ENCODE data around the gene BTN2A1. TPM values are rescaled to one million over a fixed set of nuclear protein-coding genes. Genes with fewer than 3 reads are reported as not detected.
A peak's percentile ranks its signal among the peaks of the same experiment; 100 is the strongest.

Gene BTN2A1
- total and polyA plus RNA-seq, 2 of the 13 experiments (the other 11 are each of a cell fraction or from before 2014, with no cell fraction given) = 16.4 to 30.4 TPM

DNA sequence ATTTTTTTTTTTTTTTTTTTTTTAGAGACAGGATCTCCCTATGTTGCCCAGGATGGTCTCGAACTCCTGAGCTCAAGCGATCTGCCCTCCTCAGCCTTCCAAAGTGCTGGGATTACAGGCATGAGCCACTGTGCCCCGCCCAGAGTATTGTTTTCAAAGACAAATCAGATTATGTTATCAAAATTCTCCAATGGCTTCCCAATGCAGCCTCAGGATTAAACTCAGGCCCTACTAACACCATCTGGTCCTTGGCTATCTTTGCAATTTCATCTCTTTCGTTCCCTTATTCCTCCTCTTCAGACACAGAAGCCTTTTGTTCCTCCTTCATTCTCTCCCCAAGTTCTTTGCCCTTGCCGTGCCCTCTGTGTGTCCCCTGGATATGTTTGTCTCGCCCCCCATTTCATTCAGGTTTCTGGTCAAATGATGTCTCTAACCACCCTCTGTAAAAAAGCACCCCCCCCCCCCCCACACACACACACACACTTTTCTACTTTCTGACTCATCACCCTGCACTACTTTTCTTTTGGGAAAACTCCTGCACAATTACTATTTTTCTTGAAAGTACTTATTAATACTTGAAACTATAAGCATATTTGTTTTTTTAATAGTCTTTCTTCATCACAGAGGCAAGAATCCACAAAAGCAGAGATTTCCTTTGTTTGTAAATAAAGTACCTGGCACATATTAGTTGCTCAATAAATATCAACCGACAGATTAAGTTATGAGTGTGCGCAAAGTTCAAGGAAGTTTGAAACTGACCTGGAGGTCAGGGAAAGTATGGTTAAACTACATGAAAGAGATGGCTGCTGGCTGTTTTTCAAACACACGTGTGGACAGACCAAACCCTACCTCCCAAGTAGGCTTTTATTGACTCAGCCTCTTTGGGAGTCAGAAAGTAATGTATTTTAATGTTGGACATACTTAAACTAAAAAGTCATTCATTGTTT lies 59.0 kb downstream of the BTN2A1 start (continued):
- TF ChIP-seq, protein P1, sequence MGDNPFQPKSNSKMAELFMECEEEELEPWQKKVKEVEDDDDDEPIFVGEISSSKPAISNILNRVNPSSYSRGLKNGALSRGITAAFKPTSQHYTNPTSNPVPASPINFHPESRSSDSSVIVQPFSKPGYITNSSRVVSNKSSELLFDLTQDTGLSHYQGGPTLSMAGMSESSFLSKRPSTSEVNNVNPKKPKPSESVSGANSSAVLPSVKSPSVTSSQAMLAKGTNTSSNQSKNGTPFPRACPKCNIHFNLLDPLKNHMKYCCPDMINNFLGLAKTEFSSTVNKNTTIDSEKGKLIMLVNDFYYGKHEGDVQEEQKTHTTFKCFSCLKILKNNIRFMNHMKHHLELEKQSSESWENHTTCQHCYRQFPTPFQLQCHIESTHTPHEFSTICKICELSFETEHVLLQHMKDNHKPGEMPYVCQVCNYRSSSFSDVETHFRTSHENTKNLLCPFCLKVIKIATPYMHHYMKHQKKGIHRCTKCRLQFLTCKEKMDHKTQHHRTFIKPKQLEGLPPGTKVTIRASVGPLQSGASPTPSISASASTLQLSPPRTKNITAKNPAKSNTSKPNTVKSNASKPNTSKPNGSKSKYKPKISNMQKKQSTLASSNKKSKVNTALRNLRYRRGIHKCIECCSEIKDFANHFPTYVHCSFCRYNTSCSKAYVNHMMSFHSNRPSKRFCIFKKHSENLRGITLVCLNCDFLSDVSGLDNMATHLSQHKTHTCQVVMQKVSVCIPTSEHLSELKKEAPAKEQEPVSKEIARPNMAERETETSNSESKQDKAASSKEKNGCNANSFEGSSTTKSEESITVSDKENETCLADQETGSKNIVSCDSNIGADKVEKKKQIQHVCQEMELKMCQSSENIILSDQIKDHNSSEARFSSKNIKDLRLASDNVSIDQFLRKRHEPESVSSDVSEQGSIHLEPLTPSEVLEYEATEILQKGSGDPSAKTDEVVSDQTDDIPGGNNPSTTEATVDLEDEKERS (CRISPR knock-in tag; IDR thresholded peaks at IDR 0.05) = peak; percentile 65; the same call in 1 of the 2 replicates
- TF ChIP-seq LBX2 (CRISPR knock-in tag; IDR thresholded peaks at IDR 0.05; ENCODE audit: borderline replicate concordance) (no peak), HDAC1 (CRISPR knock-in tag; IDR thresholded peaks at IDR 0.05) (peak; percentile 59; the same call in 1 of the 2 replicates), ZNF552 (CRISPR knock-in tag; IDR thresholded peaks at IDR 0.05; ENCODE audit: borderline replicate concordance) (no peak), ZNF569 (CRISPR knock-in tag; IDR thresholded peaks at IDR 0.05; ENCODE audit: borderline replicate concordance) (no peak), XRCC5 (optimal IDR thresholded peaks at IDR 0.05; ENCODE audit: low read length) (no peak), ZNF235 (CRISPR knock-in tag; IDR thresholded peaks at IDR 0.05; ENCODE audit: borderline replicate concordance) (no peak), MNT (IDR thresholded peaks at IDR 0.05) (peak; percentile 57; the same call in 1 of the 2 replicates), PCBP2 (optimal IDR thresholded peaks at IDR 0.05; ENCODE audit: low read depth, low read length, poor library complexity, severe bottlenecking) (no peak), ZNF605 (CRISPR knock-in tag; IDR thresholded peaks at IDR 0.05) (no peak), RBM22 (optimal IDR thresholded peaks at IDR 0.05; ENCODE audit: low read length) (no peak), ZBTB26 (CRISPR knock-in tag; IDR thresholded peaks at IDR 0.05; ENCODE audit: borderline replicate concordance) (no peak), SP5 (CRISPR knock-in tag; IDR thresholded peaks at IDR 0.05; ENCODE audit: borderline replicate concordance, low read depth) (0 out of 2 replicates have a peak, but pooled peaks have one; percentile 14), ZNF703 (CRISPR knock-in tag; IDR thresholded peaks at IDR 0.05; ENCODE audit: borderline replicate concordance) (no peak), ZBTB43 (CRISPR knock-in tag; conservative IDR thresholded peaks at IDR 0.05) (no peak; the same call in 1 of the 2 replicates), NFYC (CRISPR knock-in tag; IDR thresholded peaks at IDR 0.05) (no peak), PRDM4 (CRISPR knock-in tag; IDR thresholded peaks at IDR 0.05; ENCODE audit: borderline replicate concordance) (no peak)
